IPS-20b (cell line): ENCODE measurements around the gene ALDH2.
"Not testable (repeated sequence)": the region's sequence is repeated elsewhere in the genome, so short reads cannot be mapped to it uniquely, and the experiment has no call there.

Experiments used
- H3K27ac ChIP-seq: one replicate; pipeline ENCODE4 v1.5.1; 2013; ENCODE audit warnings: low read length
- H3K27me3 ChIP-seq: 2 replicates; pipeline ENCODE4 v1.6.1; 2013; ENCODE audit warnings: mild to moderate bottlenecking, low read length, inconsistent platforms; ENCODE audit not compliant: insufficient read depth
- H3K36me3 ChIP-seq: 2 replicates; pipeline ENCODE4 v1.6.1; 2013; ENCODE audit warnings: low read depth, mild to moderate bottlenecking, inconsistent platforms, low read length, moderate library complexity; ENCODE audit not compliant: insufficient read depth
- H3K4me1 ChIP-seq: 2 replicates; pipeline ENCODE4 v1.6.1; 2013; ENCODE audit warnings: mild to moderate bottlenecking, control low read depth, inconsistent platforms, low read length, moderate library complexity; ENCODE audit not compliant: insufficient read depth
- H3K4me3 ChIP-seq: 2 replicates; pipeline ENCODE4 v1.5.1; 2013; ENCODE audit warnings: mild to moderate bottlenecking, low read length, inconsistent platforms
- H3K9ac ChIP-seq: 2 replicates; pipeline ENCODE4 v1.6.1; 2013; ENCODE audit warnings: low read depth, mild to moderate bottlenecking, inconsistent platforms, low read length, moderate library complexity
- H3K9me3 ChIP-seq: 2 replicates; pipeline ENCODE4 v1.6.1; 2013; ENCODE audit warnings: mild to moderate bottlenecking, low read depth, low read length, inconsistent platforms; ENCODE audit not compliant: insufficient read depth

Gene ALDH2

GRCh38 chr12:111798182-111798581 lies 31.4 kb downstream of the ALDH2 start:
- Histone ChIP-seq H3K27ac (no peak overlapping the region), H3K27me3 (no peaks in the 10 kb centered on the region), H3K36me3 (peaks cover 46% of the 10 kb centered on the region), H3K9me3 (no peaks in the 10 kb centered on the region), H3K4me3 (no peak overlapping the region), H3K9ac (no peak overlapping the region), H3K4me1 (no peaks in the 10 kb centered on the region)

DNA sequence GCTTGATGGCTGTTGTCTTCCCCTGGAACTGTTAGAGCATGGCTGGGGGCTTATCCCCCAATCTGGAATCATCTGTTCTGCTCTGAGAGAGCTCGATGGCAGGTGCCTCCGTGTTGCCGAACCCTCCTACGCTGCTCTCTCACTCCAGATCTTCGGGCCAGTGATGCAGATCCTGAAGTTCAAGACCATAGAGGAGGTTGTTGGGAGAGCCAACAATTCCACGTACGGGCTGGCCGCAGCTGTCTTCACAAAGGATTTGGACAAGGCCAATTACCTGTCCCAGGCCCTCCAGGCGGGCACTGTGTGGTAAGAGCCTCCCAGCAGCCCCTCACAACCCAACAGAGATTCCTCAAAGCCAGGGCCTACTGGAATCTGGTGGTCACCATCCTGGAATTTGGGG lies 33.0 kb downstream of the ALDH2 start:
- Histone ChIP-seq H3K27me3 (no peaks in the 10 kb centered on the region), H3K9ac (no peak overlapping the region), H3K27ac (no peak overlapping the region), H3K4me1 (no peaks in the 10 kb centered on the region), H3K36me3 (peaks cover 40% of the 10 kb centered on the region), H3K4me3 (no peak overlapping the region), H3K9me3 (no peaks in the 10 kb centered on the region)

- Histone ChIP-seq H3K27me3 (no peaks in the 10 kb centered on the region), H3K9me3 (no peaks in the 10 kb centered on the region)
These were observed 36.4 kb downstream of the ALDH2 start for GRCh38 chr12:111803038-111803626.

DNA sequence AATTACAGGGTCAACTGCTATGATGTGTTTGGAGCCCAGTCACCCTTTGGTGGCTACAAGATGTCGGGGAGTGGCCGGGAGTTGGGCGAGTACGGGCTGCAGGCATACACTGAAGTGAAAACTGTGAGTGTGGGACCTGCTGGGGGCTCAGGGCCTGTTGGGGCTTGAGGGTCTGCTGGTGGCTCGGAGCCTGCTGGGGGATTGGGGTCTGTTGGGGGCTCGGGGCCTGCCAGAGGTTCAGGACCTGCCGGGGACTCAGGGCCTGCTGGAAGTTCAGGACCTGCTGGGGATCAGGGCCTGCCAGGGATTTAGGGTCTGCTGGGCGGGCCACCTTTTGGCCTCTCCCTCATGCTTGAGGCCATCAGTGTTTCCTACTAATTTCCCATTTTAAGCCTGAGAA lies 37.1 kb downstream of the ALDH2 start:
- H3K9me3 ChIP-seq = no peaks in the 10 kb centered on the region
- peaks cover 30% of the 10 kb centered on the region for H3K36me3 ChIP-seq
- H3K27me3 ChIP-seq = no peaks in the 10 kb centered on the region
- H3K4me3 ChIP-seq = no peak overlapping the region
- no peak overlapping the region for H3K9ac ChIP-seq
- no peak overlapping the region for H3K27ac ChIP-seq
- no peaks in the 10 kb centered on the region for H3K4me1 ChIP-seq

More at GRCh38 chr12:111803038-111803626, 36.4 kb downstream of the ALDH2 start:
- Histone ChIP-seq H3K36me3 (peaks cover 34% of the 10 kb centered on the region), H3K27ac (no peak overlapping the region), H3K4me3 (no peak overlapping the region), H3K4me1 (no peaks in the 10 kb centered on the region), H3K9ac (no peak overlapping the region)

DNA sequence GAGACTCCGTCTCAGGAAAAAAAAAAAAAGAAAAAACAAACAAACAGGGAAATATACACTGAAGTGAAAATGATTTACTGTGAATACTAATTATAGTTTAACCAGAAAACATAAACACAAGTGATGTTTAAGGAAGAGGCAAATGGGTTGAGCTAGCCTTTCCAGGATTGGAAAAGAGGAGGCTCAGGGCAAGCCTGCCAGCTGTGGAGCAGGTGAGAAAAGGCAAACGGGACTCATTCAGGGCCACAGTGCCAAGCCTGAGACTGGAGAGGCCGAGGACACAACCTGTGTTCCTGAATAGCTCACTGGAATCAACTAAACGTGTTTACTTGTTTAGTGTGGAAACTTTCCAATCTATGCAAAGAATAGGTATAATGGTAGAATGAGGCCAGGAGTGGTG lies 39.6 kb downstream of the ALDH2 start:
- no peak overlapping the region for H3K9ac ChIP-seq
- H3K4me3 ChIP-seq = no peak overlapping the region
- H3K27ac ChIP-seq = no peak overlapping the region
- H3K27me3 ChIP-seq = no peaks in the 10 kb centered on the region
- H3K36me3 ChIP-seq = peaks cover 24% of the 10 kb centered on the region
- no peaks in the 10 kb centered on the region for H3K9me3 ChIP-seq
- H3K4me1 ChIP-seq = no peaks in the 10 kb centered on the region

DNA sequence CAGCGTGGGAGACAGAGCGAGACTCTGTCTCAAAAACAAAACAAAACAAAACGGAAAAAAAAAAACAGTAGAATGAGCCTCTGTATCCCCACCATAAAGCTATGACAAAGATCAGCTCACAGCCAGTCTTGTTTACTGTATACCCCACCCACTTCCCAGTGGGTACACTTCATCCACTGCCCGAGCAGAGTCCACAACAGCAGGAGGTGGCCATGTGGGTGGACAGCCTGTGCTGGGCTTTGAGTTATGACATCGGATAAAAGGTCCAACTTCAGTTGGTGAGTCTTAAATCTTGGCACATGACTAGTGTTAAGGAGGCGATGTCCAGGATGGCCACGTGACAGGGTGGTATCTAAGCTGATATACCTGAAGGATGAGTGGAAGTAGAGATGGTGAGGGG lies 40.5 kb downstream of the ALDH2 start:
- Histone ChIP-seq H3K9me3 (no peaks in the 10 kb centered on the region), H3K27me3 (no peaks in the 10 kb centered on the region), H3K9ac (no peak overlapping the region), H3K27ac (no peak overlapping the region), H3K4me3 (no peak overlapping the region), H3K36me3 (peaks cover 24% of the 10 kb centered on the region), H3K4me1 (no peaks in the 10 kb centered on the region)

DNA sequence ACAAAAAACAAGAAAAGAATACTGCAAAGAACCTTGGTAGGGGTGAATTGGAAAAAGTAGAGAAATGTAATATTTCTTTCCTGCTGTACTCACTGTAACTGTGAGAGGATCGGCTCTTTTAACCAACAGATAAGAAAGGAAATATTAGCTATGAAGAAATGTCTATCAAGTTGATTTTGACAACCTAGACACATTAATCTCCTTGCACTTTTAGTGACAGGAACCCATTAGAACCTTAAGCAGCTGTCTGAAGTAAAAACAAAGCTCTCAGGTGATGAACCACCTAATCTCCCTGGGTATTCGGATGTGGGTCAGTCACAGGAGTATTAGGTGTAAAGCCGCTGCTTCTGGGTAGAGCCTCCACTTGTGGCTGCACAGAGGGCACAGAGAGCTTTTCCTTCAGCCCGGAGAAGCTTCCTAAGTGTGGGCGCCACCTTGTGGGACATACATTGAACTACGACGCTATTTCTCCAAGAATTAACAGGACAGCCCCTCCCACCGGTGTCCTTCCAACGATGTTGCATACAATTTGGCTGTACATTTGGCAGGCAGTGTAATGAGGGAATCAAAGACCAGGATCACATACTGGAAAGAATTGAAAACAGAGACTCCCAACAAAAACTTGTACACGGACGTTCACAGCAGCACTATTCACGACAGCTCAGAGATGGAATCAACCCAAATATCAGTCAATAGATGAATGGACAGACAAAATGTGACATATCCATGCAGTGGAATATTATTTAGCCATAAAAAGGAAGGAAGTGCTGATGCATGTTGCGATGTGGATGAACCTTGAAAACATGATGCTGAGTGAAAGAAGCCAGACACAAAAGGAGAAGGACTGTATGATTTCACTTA lies 46.4 kb downstream of the ALDH2 start:
- Histone ChIP-seq H3K9ac (no peak overlapping the region), H3K27ac (no peak overlapping the region), H3K4me3 (no peak overlapping the region), H3K9me3 (no peaks in the 10 kb centered on the region), H3K4me1 (no peaks in the 10 kb centered on the region), H3K27me3 (no peaks in the 10 kb centered on the region), H3K36me3 (peaks cover 15% of the 10 kb centered on the region; the same call in 1 of the 2 replicates)

DNA sequence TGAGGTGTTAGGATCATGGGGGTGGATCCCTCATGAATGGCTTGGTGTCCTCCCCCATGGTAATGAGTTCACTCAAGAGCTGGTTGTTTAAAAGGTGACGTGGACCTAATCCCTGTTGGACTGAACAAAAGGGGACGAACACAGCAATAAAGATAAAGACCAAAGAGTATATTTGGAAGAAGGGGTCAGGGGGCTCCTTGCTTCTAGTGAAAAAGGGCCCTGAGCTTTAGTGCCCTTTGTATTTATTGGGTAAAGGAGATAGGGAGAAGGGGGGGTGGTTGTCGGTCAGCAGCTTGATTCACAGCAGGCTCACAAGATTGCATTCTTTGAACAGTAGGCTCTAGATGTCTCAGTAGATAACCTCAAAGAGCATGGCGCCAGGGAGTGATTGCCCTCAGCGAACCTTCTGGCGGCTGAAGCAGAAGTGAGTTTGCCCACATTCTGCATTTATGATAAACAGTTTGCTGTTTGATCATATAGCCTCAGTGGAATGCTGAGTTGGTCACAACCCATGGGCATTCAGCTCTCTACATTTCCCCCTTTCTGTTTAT lies 49.4 kb downstream of the ALDH2 start:
- no peaks in the 10 kb centered on the region for H3K36me3 ChIP-seq
- H3K9ac ChIP-seq = no peak overlapping the region
- H3K9me3 ChIP-seq = no peaks in the 10 kb centered on the region
- no peak overlapping the region for H3K27ac ChIP-seq
- no peaks in the 10 kb centered on the region; the same call in 1 of the 2 replicates for H3K4me1 ChIP-seq
- H3K4me3 ChIP-seq = no peak overlapping the region
- no peaks in the 10 kb centered on the region for H3K27me3 ChIP-seq

DNA sequence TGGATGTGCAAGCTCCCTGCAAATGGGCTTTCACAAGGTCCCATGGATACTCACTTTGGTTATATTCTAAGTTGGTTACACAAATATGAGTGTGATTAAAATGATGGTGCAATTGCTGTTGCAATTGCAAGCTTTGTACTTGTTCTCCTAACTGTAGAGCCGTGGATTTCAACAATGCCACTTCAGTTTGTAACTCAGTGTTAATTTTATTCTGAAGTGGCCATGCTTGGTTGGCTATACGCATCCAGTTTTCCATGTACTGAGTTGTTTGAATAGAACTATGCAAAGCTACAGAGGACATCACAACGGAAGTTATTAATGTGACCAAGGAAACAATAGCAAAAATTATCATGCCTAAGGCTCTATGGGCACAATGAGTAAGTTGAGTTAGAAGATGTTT lies 50.2 kb downstream of the ALDH2 start:
- not testable (repeated sequence) for H3K4me3 ChIP-seq, H3K9me3 ChIP-seq, H3K27me3 ChIP-seq, H3K36me3 ChIP-seq, H3K27ac ChIP-seq, H3K4me1 ChIP-seq, H3K9ac ChIP-seq

DNA sequence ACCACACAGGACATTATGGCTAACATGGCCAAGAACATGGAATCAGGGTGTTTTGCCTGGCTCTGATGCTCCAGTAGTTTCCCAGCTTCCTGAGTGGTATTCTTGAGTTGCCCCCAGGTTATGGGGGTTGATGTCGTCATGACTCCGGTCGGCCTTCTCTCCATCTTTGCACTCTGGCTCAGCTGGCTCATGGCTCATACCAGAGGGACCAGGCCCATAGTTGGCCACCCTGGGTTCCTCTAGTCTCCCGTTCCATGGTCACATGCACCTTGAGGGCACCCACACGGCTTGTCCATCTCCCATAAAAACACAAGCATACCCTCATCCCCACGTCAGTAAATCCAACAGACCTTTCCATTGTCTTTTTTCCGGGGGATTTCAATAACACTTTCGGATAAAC lies 51.6 kb downstream of the ALDH2 start:
- Histone ChIP-seq H3K4me3 (no peak overlapping the region), H3K4me1 (no peaks in the 10 kb centered on the region; the same call in 1 of the 2 replicates), H3K9me3 (no peaks in the 10 kb centered on the region; the same call in 1 of the 2 replicates), H3K27me3 (no peaks in the 10 kb centered on the region), H3K27ac (no peak overlapping the region), H3K36me3 (no peaks in the 10 kb centered on the region), H3K9ac (no peak overlapping the region)

- Histone ChIP-seq H3K4me3 (no peak overlapping the region), H3K9ac (no peak overlapping the region), H3K27ac (no peak overlapping the region), H3K36me3 (no peaks in the 10 kb centered on the region), H3K9me3 (no peaks in the 10 kb centered on the region; the same call in 1 of the 2 replicates), H3K27me3 (no peaks in the 10 kb centered on the region), H3K4me1 (no peaks in the 10 kb centered on the region; the same call in 1 of the 2 replicates)
These were observed 52.7 kb downstream of the ALDH2 start for GRCh38 chr12:111819191-111820158.
